ENCODE data around the gene BRF1. TPM values are rescaled to one million over a fixed set of nuclear protein-coding genes. Genes with fewer than 3 reads are reported as not detected.

The BRF1 gene
- total RNA-seq, 6 experiments from 2014 or later = 13.1 to 17.8 (median 16.2) TPM

- TF ChIP-seq POLR2A (IDR thresholded peaks at IDR 0.05) = no peak
- no peak for TF ChIP-seq CTCF (IDR thresholded peaks at IDR 0.05)
- WGBS (ENCODE audit: insufficient coverage, low coverage, low lambda C conversion rate, missing lambda C conversion rate) = 25% methylated on average over 4 of the region's 11 CpGs
- H3K4me3 ChIP-seq = no peak overlapping the region
- no peaks in the 10 kb centered on the region for H3K27me3 ChIP-seq
- no peaks in the 10 kb centered on the region for H3K4me1 ChIP-seq
- H3K36me3 ChIP-seq = no peaks in the 10 kb centered on the region
- DNase-seq (no peak), ATAC-seq (no peak)
- intact Hi-C loops (cut with DNase I) = no loop called here
- H3K27ac ChIP-seq = no peak overlapping the region
- H3K9me3 ChIP-seq = no peaks in the 10 kb centered on the region
These were observed 123.7 kb downstream of the BRF1 start for GRCh38 chr14:105177082-105177481.

DNA sequence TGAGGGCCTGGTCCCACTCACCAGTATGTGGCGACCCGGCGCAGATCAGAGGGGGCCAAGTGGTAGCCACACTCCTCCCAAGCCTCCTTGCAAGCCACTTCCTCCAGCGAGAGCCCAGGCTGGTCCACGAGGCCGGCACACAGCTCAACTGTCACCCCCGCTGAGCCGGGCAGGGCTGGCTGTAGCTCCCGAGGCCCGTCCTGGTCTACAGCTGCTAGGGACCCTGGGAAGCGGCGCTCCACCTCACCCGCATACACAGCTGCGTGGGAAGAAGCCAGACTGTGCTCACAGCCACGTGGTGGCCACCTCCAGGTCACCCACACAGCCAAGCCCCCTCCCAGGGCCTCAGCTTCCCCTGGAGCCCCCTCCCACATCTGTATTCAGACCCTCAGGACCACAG lies 124.3 kb downstream of the BRF1 start:
- intact Hi-C loops (cut with DNase I) = no loop called here
- Histone ChIP-seq H3K27me3 (no peaks in the 10 kb centered on the region), H3K27ac (no peak overlapping the region), H3K4me1 (no peaks in the 10 kb centered on the region), H3K9me3 (no peaks in the 10 kb centered on the region), H3K4me3 (no peak overlapping the region), H3K36me3 (no peaks in the 10 kb centered on the region)
- WGBS (ENCODE audit: insufficient coverage, low coverage, low lambda C conversion rate, missing lambda C conversion rate) = no CpG with 5 or more reads among the region's 15 CpGs
- no peak for ATAC-seq
- TF ChIP-seq POLR2A (IDR thresholded peaks at IDR 0.05) = no peak
- TF ChIP-seq CTCF (IDR thresholded peaks at IDR 0.05) = no peak
- no peak for DNase-seq

DNA sequence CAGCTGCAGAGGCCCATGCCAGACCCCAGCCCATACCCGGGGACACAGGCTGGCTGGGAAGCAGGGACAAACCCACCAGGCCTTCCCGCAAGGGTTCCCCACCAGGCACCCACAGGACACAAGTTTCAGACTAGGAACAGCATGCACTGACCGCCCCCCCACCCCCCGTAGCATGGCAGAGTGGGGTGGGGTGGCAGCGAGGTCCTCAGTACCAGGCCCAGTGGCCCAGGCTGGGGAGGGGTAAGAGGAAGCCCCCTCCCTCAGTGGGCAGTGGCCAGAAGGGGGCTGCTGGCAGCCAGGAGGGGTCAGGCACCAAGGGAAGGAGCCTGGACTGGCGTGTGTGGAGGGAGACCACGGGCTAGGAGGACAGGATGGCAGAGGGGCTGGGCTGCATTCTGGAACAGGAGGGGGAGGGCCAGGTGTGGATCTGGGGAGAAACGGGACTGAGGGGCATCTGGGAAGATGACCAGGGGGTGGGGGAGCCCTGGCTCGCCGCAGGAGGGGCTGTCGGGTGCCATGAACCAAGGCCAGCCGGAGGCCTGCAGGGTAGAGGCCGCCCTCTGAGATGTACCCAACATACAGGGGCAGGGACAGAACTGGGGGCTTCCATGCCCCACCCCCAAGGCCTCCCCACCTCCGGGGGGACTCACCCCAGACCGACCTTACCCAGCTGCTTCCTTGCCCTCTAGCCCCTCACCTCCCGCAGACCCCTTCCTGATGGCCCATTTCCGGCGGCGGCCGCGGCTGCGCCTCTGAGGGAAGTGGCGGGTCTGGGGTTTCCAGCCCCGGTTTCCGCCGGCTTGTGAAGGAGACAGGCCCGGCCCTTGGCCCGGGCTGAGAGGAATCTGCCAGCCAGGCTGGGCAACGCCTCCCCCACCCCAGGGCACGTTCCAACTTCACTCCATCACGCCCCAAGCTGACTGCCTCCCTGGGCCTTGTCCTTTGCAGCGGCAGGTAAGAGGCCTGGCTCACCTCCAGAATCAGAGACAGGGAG lies 126.6 kb downstream of the BRF1 start:
- Histone ChIP-seq H3K27ac (no peak overlapping the region), H3K27me3 (no peaks in the 10 kb centered on the region), H3K4me1 (no peaks in the 10 kb centered on the region), H3K9me3 (no peaks in the 10 kb centered on the region), H3K36me3 (no peaks in the 10 kb centered on the region), H3K4me3 (no peak overlapping the region)
- intact Hi-C loops (cut with DNase I) = no loop called here
- ATAC-seq (peak in 3 of 4 donors; percentile 10 to 23 (median 16)), DNase-seq (no peak)
- WGBS (ENCODE audit: insufficient coverage, low coverage, low lambda C conversion rate, missing lambda C conversion rate) = 50% methylated on average over 6 of the region's 32 CpGs
- TF ChIP-seq CTCF (IDR thresholded peaks at IDR 0.05) (no peak), POLR2A (IDR thresholded peaks at IDR 0.05) (no peak)

DNA sequence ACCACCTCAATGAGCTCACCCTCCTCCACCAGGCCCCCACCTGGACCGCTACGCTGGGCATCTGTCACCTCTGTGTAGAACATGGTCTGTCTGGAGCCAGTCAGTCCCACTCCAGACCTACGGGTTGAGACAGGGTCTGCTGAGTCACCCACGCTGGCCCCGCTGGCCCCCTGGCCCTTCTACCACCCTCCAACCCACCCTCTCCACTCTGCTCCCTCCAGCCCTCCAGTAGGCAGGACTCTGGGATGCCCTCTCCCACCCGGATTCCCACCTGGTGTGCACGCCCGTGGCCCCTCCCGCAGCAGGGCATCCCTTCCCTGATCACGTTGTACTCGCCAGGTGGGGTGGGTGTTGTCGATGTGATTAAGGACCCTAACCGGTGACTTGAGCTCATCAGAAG lies 127.7 kb downstream of the BRF1 start:
- intact Hi-C loops (cut with DNase I) = no loop called here
- Histone ChIP-seq H3K9me3 (no peaks in the 10 kb centered on the region), H3K36me3 (no peaks in the 10 kb centered on the region), H3K4me1 (no peaks in the 10 kb centered on the region), H3K27ac (no peak overlapping the region), H3K4me3 (no peak overlapping the region), H3K27me3 (no peaks in the 10 kb centered on the region)
- 95% methylated on average over 9 of the region's 13 CpGs for WGBS (ENCODE audit: insufficient coverage, low coverage, low lambda C conversion rate, missing lambda C conversion rate)
- DNase-seq = no peak
- ATAC-seq = no peak
- TF ChIP-seq CTCF (IDR thresholded peaks at IDR 0.05) = no peak
- TF ChIP-seq POLR2A (IDR thresholded peaks at IDR 0.05) = no peak

Measured in right lobe of liver (tissue), 6 donors.